ENCODE data around the gene LRRC8E. TPM values are rescaled to one million over a fixed set of nuclear protein-coding genes. Genes with fewer than 3 reads are reported as not detected.

Gene LRRC8E
- total and polyA plus RNA-seq, 4 donors = 1.8 to 3.3 (median 2.4) TPM; not detected in 1

DNA sequence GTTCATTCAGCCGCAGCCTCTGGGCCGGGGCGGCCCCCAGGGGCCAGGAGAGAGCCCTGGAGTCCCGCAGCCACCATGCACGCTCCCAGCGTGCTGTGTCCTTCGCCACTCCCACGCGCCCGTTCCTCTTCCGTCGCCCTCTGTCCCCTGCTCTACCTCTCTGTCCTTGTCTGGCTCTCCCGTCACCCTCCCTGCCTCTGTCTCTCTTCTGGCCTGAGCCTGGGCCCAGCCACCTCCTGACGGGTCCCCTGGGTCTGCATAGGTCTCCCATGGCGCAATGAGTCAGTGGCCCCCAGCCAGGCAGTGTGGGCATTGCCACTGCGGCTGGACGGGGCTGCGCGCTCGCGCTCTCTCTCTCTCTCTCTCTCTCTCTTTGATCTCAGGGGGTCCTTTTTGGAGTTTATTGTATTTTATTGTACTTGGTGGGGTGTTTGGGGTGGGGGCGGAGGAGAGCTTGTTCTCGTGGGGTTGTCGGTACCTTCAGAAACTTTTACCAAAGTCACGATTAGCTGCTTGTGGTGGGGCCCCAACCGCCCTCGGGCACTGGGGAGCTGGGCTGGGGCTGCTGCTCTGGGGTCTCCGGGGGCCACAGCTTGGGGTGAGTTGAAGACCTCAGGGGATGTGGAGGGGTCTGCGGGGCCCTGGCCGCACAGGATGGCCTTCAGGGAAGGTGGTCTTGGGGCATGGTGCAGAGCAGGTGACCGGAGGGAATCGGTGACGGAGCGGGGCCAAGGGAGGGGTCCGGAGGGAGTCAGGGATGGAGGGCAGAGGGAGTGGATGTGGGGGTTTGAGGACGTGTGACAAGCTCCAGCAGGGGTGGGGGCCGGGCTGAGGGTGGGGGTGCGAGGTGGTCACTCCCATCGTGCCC lies 24.6 kb downstream of the LRRC8E start:
- Histone ChIP-seq H3K27me3 (ENCODE audit: control insufficient read depth in 4 of 4, insufficient read depth in 4 of 4, low read length in 3 of 4) (no peaks in the 10 kb centered on the region), H3K9me3 (ENCODE audit: control insufficient read depth in 4 of 4, low read length in 3 of 4) (no peaks in the 10 kb centered on the region), H3K27ac (ENCODE audit: low read depth in 1 of 2, low read length in 2 of 2) (no peak overlapping the region), H3K4me3 (ENCODE audit: low read depth in 1 of 3, low read length in 3 of 3) (no peak overlapping the region), H3K9ac (ENCODE audit: low read depth in 1 of 2, low read length in 2 of 2) (no peak overlapping the region), H3K36me3 (ENCODE audit: control insufficient read depth in 4 of 4, insufficient read depth in 3 of 4, low read depth in 1 of 4, low read length in 3 of 4) (peaks cover 0 to 27% (median 11%) of the 10 kb centered on the region in 4 donors), H3K4me1 (ENCODE audit: control insufficient read depth in 4 of 4, insufficient read depth in 4 of 4, low read length in 3 of 4) (peaks cover 13 to 34% (median 19%) of the 10 kb centered on the region in 4 donors)
- 89% methylated on average over 39 of the region's 39 CpGs for WGBS
- TF ChIP-seq, protein P1, sequence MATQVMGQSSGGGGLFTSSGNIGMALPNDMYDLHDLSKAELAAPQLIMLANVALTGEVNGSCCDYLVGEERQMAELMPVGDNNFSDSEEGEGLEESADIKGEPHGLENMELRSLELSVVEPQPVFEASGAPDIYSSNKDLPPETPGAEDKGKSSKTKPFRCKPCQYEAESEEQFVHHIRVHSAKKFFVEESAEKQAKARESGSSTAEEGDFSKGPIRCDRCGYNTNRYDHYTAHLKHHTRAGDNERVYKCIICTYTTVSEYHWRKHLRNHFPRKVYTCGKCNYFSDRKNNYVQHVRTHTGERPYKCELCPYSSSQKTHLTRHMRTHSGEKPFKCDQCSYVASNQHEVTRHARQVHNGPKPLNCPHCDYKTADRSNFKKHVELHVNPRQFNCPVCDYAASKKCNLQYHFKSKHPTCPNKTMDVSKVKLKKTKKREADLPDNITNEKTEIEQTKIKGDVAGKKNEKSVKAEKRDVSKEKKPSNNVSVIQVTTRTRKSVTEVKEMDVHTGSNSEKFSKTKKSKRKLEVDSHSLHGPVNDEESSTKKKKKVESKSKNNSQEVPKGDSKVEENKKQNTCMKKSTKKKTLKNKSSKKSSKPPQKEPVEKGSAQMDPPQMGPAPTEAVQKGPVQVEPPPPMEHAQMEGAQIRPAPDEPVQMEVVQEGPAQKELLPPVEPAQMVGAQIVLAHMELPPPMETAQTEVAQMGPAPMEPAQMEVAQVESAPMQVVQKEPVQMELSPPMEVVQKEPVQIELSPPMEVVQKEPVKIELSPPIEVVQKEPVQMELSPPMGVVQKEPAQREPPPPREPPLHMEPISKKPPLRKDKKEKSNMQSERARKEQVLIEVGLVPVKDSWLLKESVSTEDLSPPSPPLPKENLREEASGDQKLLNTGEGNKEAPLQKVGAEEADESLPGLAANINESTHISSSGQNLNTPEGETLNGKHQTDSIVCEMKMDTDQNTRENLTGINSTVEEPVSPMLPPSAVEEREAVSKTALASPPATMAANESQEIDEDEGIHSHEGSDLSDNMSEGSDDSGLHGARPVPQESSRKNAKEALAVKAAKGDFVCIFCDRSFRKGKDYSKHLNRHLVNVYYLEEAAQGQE (IDR thresholded peaks at IDR 0.05) = no peak
- TF ChIP-seq FOXA2 (IDR thresholded peaks at IDR 0.05) (no peak), TAF1 (conservative IDR thresholded peaks at IDR 0.05) (no peak), HNF4A (conservative IDR thresholded peaks at IDR 0.05) (no peak), FOXA1 (IDR thresholded peaks at IDR 0.05) (no peak), NR2F2 (IDR thresholded peaks at IDR 0.05) (no peak), EGR1 (IDR thresholded peaks at IDR 0.05; ENCODE audit: low read depth in 2 of 2) (no peak), HNF4G (IDR thresholded peaks at IDR 0.05) (no peak), RXRA (IDR thresholded peaks at IDR 0.05) (no peak), JUND (IDR thresholded peaks at IDR 0.05) (no peak), RAD21 (IDR thresholded peaks at IDR 0.05) (no peak), GABPA (IDR thresholded peaks at IDR 0.05 in 1 of 2, conservative IDR thresholded peaks at IDR 0.05 in 1 of 2) (no peak)
- TF ChIP-seq, protein P2, sequence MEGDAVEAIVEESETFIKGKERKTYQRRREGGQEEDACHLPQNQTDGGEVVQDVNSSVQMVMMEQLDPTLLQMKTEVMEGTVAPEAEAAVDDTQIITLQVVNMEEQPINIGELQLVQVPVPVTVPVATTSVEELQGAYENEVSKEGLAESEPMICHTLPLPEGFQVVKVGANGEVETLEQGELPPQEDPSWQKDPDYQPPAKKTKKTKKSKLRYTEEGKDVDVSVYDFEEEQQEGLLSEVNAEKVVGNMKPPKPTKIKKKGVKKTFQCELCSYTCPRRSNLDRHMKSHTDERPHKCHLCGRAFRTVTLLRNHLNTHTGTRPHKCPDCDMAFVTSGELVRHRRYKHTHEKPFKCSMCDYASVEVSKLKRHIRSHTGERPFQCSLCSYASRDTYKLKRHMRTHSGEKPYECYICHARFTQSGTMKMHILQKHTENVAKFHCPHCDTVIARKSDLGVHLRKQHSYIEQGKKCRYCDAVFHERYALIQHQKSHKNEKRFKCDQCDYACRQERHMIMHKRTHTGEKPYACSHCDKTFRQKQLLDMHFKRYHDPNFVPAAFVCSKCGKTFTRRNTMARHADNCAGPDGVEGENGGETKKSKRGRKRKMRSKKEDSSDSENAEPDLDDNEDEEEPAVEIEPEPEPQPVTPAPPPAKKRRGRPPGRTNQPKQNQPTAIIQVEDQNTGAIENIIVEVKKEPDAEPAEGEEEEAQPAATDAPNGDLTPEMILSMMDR (IDR thresholded peaks at IDR 0.05; ENCODE audit: low read depth, low read length, missing input control) = no peak
- TF ChIP-seq, protein P3, sequence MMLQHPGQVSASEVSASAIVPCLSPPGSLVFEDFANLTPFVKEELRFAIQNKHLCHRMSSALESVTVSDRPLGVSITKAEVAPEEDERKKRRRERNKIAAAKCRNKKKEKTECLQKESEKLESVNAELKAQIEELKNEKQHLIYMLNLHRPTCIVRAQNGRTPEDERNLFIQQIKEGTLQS (IDR thresholded peaks at IDR 0.05) = no peak
- TF ChIP-seq, protein P4, sequence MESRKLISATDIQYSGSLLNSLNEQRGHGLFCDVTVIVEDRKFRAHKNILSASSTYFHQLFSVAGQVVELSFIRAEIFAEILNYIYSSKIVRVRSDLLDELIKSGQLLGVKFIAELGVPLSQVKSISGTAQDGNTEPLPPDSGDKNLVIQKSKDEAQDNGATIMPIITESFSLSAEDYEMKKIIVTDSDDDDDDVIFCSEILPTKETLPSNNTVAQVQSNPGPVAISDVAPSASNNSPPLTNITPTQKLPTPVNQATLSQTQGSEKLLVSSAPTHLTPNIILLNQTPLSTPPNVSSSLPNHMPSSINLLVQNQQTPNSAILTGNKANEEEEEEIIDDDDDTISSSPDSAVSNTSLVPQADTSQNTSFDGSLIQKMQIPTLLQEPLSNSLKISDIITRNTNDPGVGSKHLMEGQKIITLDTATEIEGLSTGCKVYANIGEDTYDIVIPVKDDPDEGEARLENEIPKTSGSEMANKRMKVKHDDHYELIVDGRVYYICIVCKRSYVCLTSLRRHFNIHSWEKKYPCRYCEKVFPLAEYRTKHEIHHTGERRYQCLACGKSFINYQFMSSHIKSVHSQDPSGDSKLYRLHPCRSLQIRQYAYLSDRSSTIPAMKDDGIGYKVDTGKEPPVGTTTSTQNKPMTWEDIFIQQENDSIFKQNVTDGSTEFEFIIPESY (IDR thresholded peaks at IDR 0.05) = no peak
- no peak for DNase-seq (ENCODE audit: low spot score)
